Measurements from ENCODE around the gene PCSK1N.
A peak's percentile ranks its signal among the peaks of the same experiment; 100 is the strongest.

Gene PCSK1N

GRCh38 chrX:48800574-48801279 lies 34.7 kb downstream of the PCSK1N start:
- H3K79me2 ChIP-seq (ENCODE audit: insufficient read depth, low read length) = no peaks in the 10 kb centered on the region
- H3K9me2 ChIP-seq (replicated peaks; ENCODE audit: insufficient read depth, low read length) = no peaks in the 10 kb centered on the region
- no peak overlapping the region for H2AFZ ChIP-seq (ENCODE audit: low read depth, low read length, severe bottlenecking)
- H3K9ac ChIP-seq (ENCODE audit: low read length) = peak overlapping the region; percentile 68
- peak overlapping the region; percentile 72 for H3K4me2 ChIP-seq (ENCODE audit: low read depth, low read length, poor library complexity, severe bottlenecking)
- H3K27me3 ChIP-seq (ENCODE audit: low read length) = no peaks in the 10 kb centered on the region
- no peaks in the 10 kb centered on the region for H4K20me1 ChIP-seq (ENCODE audit: low read depth, low read length)
- peak overlapping the region; percentile 50 for H3K4me3 ChIP-seq (ENCODE audit: insufficient read depth, low read length, poor library complexity, severe bottlenecking)
- peak overlapping the region; percentile 79 for H3K27ac ChIP-seq (ENCODE audit: low read depth, low read length)
- no peak for TF ChIP-seq CTCF (IDR thresholded peaks at IDR 0.05; ENCODE audit: insufficient read depth, low read length, poor library complexity, severe bottlenecking)
- TF ChIP-seq EZH2phosphoT487 (conservative IDR thresholded peaks at IDR 0.05; ENCODE audit: low read length) = no peak
- H3F3A ChIP-seq (ENCODE audit: insufficient read depth) = no peaks in the 10 kb centered on the region
- no peaks in the 10 kb centered on the region for H3K9me3 ChIP-seq (ENCODE audit: insufficient read depth, low read length)
- H3K36me3 ChIP-seq (ENCODE audit: low read length) = no peaks in the 10 kb centered on the region

GRCh38 chrX:48798318-48798717 lies 37.1 kb downstream of the PCSK1N start:
- H3K4me3 ChIP-seq (ENCODE audit: insufficient read depth, low read length, poor library complexity, severe bottlenecking) = no peak overlapping the region
- no peaks in the 10 kb centered on the region for H4K20me1 ChIP-seq (ENCODE audit: low read depth, low read length)
- H3K27ac ChIP-seq (ENCODE audit: low read depth, low read length) = no peak overlapping the region
- H2AFZ ChIP-seq (ENCODE audit: low read depth, low read length, severe bottlenecking) = no peak overlapping the region
- TF ChIP-seq EZH2phosphoT487 (conservative IDR thresholded peaks at IDR 0.05; ENCODE audit: low read length) (no peak), CTCF (IDR thresholded peaks at IDR 0.05; ENCODE audit: insufficient read depth, low read length, poor library complexity, severe bottlenecking) (no peak)
- no peak overlapping the region for H3K4me2 ChIP-seq (ENCODE audit: low read depth, low read length, poor library complexity, severe bottlenecking)
- H3F3A ChIP-seq (ENCODE audit: insufficient read depth) = no peaks in the 10 kb centered on the region
- H3K36me3 ChIP-seq (ENCODE audit: low read length) = no peaks in the 10 kb centered on the region
- no peak overlapping the region for H3K9ac ChIP-seq (ENCODE audit: low read length)
- no peaks in the 10 kb centered on the region for H3K79me2 ChIP-seq (ENCODE audit: insufficient read depth, low read length)
- H3K9me2 ChIP-seq (replicated peaks; ENCODE audit: insufficient read depth, low read length) = no peaks in the 10 kb centered on the region
- H3K9me3 ChIP-seq (ENCODE audit: insufficient read depth, low read length) = no peaks in the 10 kb centered on the region
- no peaks in the 10 kb centered on the region for H3K27me3 ChIP-seq (ENCODE audit: low read length)

- Histone ChIP-seq H4K20me1 (ENCODE audit: low read depth, low read length) (no peaks in the 10 kb centered on the region), H3K36me3 (ENCODE audit: low read length) (no peaks in the 10 kb centered on the region), H3K4me2 (ENCODE audit: low read depth, low read length, poor library complexity, severe bottlenecking) (no peak overlapping the region), H3K9me2 (replicated peaks; ENCODE audit: insufficient read depth, low read length) (no peaks in the 10 kb centered on the region), H3K27me3 (ENCODE audit: low read length) (no peaks in the 10 kb centered on the region), H3K27ac (ENCODE audit: low read depth, low read length) (no peak overlapping the region), H3K9me3 (ENCODE audit: insufficient read depth, low read length) (no peaks in the 10 kb centered on the region), H3K4me3 (ENCODE audit: insufficient read depth, low read length, poor library complexity, severe bottlenecking) (no peak overlapping the region), H3F3A (ENCODE audit: insufficient read depth) (no peaks in the 10 kb centered on the region), H2AFZ (ENCODE audit: low read depth, low read length, severe bottlenecking) (no peak overlapping the region), H3K9ac (ENCODE audit: low read length) (no peak overlapping the region), H3K79me2 (ENCODE audit: insufficient read depth, low read length) (no peaks in the 10 kb centered on the region)
- TF ChIP-seq EZH2phosphoT487 (conservative IDR thresholded peaks at IDR 0.05; ENCODE audit: low read length) = no peak
- TF ChIP-seq CTCF (IDR thresholded peaks at IDR 0.05; ENCODE audit: insufficient read depth, low read length, poor library complexity, severe bottlenecking) = no peak
These were observed 40.4 kb downstream of the PCSK1N start for GRCh38 chrX:48794911-48795515.

All from SU-DHL-6 (cell line).